SK-N-SH treated with all-trans-retinoic acid at 6 μM for 48 hours (cell line): Measurements from ENCODE around the gene CHST11.

Experiments
- SNAI2 ChIP-seq: fragments of 250-450 bp; sonication (Bioruptor Pico); IDR thresholded peaks from 2 replicates; pipeline ENCODE4 v1.5.0; 2020; ENCODE audit warnings: mild to moderate bottlenecking, moderate library complexity
- ZC3H10 ChIP-seq: fragments of 250-450 bp; sonication (Bioruptor Pico); IDR thresholded peaks from 2 replicates; pipeline ENCODE4 v1.5.1; 2021; ENCODE audit warnings: mild to moderate bottlenecking, moderate library complexity
- ZFP3 ChIP-seq: fragments of 250-450 bp; sonication (Bioruptor Pico); IDR thresholded peaks from 2 replicates; pipeline ENCODE4 v1.5.0; 2020; ENCODE audit warnings: mild to moderate bottlenecking, moderate library complexity
- ZFP30 ChIP-seq: fragments of 450-650 bp; formaldehyde crosslinking; IDR thresholded peaks from 2 replicates; pipeline ENCODE4 v1.5.0; 2022; ENCODE audit warnings: mild to moderate bottlenecking, moderate library complexity
- ZNF565 ChIP-seq: fragments of 450-650 bp; formaldehyde crosslinking; conservative IDR thresholded peaks from 2 replicates; pipeline ENCODE4 v1.5.0; 2020; ENCODE audit warnings: low read depth, mild to moderate bottlenecking, moderate library complexity
- TF ChIP-seq, protein P1 (sequence below): fragments of 250-450 bp; sonication (Bioruptor Pico); IDR thresholded peaks from 2 replicates; pipeline ENCODE4 v1.8.0; 2020; ENCODE audit warnings: mild to moderate bottlenecking, moderate library complexity, borderline replicate concordance

DNA sequence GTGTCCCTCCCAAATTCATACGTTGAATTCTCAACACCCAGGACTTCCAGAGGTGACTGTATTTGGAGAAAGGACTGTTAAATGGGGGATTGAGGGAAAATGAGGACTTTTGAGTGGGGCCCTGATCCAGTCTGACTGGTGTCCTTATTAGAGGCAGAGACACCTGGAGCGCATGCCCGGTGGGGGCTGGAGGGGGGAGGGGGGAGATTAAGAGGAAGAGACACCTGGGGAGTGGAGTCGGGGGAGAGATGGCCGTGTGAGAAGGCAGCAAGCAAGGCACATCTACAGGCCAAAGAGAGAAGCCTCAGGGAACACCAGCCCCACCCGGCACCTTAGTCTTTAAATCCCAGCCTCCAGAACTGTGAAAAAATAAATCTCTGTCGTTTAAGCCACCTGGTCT, 291.6 kb downstream of the CHST11 start:
- TF ChIP-seq ZC3H10 (no peak), ZNF565 (no peak), SNAI2 (CRISPR knock-in tag) (no peak), ZFP30 (no peak), ZFP3 (CRISPR knock-in tag) (no peak)
- TF ChIP-seq, protein P1, sequence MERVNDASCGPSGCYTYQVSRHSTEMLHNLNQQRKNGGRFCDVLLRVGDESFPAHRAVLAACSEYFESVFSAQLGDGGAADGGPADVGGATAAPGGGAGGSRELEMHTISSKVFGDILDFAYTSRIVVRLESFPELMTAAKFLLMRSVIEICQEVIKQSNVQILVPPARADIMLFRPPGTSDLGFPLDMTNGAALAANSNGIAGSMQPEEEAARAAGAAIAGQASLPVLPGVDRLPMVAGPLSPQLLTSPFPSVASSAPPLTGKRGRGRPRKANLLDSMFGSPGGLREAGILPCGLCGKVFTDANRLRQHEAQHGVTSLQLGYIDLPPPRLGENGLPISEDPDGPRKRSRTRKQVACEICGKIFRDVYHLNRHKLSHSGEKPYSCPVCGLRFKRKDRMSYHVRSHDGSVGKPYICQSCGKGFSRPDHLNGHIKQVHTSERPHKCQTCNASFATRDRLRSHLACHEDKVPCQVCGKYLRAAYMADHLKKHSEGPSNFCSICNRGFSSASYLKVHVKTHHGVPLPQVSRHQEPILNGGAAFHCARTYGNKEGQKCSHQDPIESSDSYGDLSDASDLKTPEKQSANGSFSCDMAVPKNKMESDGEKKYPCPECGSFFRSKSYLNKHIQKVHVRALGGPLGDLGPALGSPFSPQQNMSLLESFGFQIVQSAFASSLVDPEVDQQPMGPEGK (CRISPR knock-in tag): no peak
